AG20443 (cell line): Measurements from ENCODE around the gene TLR6.
"Not testable (repeated sequence)": the region's sequence is repeated elsewhere in the genome, so short reads cannot be mapped to it uniquely, and the experiment has no call there.

Experiments used
- DNase-seq: peaks from one replicate; pipeline ENCODE4 v3.0.0; 2012; ENCODE audit warnings: low spot score, mixed read lengths

TLR6 gene

GRCh38 chr4:38820329-38821061 lies 36.1 kb downstream of the TLR6 start:
- no peak for DNase-seq

- no peak for DNase-seq
Measured at GRCh38 chr4:38819569-38819968, 37.0 kb downstream of the TLR6 start.

DNA sequence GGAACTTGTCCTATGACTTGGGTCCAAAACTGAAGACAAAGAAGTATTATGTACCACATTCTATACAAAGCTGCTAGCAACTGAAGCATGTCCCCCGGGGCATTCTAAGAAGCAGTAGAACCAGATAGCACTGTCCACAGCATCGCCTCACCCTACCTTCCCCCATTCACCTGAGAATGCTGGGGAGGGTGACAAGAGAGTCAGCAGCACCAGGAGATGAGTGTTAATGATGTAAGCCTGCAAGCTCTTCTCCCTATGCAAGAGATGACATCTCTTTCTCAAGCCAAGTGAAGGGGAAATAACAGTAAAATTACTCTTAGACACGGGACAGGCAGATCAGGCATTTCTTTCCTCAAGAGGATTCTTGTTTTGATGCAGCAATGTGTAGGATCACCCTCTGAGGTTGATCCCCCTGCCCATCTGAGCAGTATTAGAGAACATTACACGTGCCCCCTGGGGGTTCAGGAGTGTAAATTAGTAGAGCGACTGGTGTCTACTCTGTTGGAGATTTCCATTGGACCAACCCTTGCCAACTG lies 38.1 kb downstream of the TLR6 start:
- DNase-seq, result no peak

- DNase-seq, result no peak
Measured at GRCh38 chr4:38815885-38816782, 40.5 kb downstream of the TLR6 start.

- DNase-seq, result no peak
Measured at GRCh38 chr4:38814386-38814785, 42.2 kb downstream of the TLR6 start.

DNA sequence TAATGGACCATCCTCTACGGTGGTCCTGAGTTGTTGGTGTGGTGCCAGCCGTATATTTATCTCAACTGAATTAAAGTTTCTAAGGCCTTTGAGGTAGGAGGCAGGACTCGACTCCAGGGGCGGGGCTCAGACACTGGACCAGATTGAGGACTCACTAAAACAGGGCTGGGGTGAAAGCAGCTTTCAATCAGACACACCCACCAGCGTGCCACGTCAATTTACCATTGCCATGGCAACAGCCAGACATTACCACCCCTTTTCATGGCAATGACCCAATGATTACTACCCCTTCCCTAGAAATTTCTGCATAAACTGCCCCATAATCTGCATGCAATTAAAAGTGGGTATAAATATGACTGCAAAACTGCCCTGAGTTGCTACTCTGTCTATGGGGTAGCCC lies 45.3 kb downstream of the TLR6 start:
- DNase-seq, result no peak

DNA sequence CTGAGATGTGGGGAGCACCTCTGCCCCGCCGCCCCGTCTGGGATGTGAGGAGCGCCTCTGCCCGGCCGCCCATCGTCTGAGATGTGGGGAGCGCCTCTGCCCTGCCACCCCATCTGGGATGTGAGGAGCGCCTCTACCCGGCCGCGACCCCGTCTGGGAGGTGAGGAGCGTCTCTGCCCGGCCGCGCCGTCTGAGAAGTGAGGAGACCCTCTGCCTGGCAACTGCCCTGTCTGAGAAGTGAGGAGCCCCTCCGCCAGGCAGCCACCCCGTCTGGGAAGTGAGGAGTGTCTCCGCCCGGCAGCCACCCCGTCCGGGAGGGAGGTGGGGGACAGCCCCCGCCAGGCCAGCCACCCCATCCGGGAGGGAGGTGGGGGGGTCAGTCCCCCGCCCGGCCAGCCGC lies 49.2 kb downstream of the TLR6 start:
- DNase-seq, result not testable (repeated sequence)

GRCh38 chr4:38806251-38806650 lies 50.4 kb downstream of the TLR6 start:
- not testable (repeated sequence) for DNase-seq

GRCh38 chr4:38805530-38806145 lies 51.0 kb downstream of the TLR6 start:
- DNase-seq, result peak; percentile 41

- peak; percentile 35 for DNase-seq
Measured at GRCh38 chr4:38804654-38805295, 51.8 kb downstream of the TLR6 start, which contains the start of gene TLR1. Gene TLR1, minus strand, starts transcription at chr4:38804791. Its CDS starts 5,960 bp downstream, at chr4:38798831.

DNA sequence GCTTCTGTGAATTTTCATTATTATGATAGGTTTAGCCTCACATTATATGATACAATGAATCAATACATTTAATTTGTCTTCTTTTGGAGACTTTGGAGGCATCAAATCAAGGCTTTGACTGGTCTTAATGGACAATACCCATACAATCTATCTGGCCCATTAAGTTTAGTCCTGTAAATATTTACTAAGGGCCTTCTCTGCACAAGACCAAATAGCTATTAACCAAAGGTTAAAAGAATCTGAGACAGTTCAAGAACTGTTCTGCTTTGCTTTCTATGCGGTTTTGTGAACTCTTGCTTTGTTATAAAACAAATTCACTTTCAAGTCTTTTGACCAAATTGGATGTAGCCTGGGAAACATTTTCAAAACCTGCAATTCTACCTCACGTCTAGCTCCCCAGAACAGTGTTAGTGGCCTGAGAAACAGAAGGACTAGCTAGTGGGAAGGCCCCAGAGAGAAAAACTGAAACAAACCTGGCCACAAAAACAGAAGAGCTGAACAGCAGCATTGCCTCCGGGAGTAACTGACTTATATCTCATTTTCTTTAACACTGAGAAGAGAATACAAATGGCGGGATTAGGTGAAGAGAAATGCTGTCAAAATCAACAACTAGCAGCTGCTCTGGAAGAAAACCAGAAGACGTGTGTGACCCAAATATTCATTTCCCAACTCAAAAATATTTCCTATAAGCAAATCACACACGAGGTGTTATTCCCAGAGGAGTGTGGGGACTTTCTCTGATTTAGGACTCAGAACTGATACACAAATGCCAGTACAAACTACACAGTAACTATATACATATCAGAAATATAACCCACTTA lies 52.6 kb downstream of the TLR6 start:
- no peak for DNase-seq

- DNase-seq, result no peak
Measured at GRCh38 chr4:38802561-38803355, 53.9 kb downstream of the TLR6 start.

GRCh38 chr4:38800961-38801450 lies 55.6 kb downstream of the TLR6 start:
- no peak for DNase-seq

GRCh38 chr4:38800366-38800765 lies 56.3 kb downstream of the TLR6 start:
- no peak for DNase-seq

DNA sequence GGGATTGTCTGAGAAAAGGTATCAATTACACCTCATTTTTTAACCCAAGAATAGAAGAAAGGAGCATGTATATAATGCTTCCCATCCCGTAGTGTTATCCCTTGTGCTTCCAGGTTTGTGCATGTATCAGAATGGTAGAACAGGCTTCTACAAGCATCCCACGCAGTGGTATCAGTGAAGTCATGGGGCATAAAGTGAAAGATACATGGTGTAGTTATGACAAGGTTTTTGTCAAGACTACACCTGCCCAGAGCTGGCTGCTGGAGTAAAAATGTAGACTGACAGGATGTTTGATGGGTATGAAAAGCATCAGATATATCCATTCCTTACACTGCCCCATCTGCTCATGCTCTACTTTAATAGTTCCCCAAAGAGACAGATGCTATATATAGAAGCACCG lies 61.5 kb downstream of the TLR6 start:
- no peak for DNase-seq

- no peak for DNase-seq
Measured at GRCh38 chr4:38794051-38794450, 62.6 kb downstream of the TLR6 start.

GRCh38 chr4:38791010-38791409 lies 65.6 kb downstream of the TLR6 start:
- no peak for DNase-seq

DNA sequence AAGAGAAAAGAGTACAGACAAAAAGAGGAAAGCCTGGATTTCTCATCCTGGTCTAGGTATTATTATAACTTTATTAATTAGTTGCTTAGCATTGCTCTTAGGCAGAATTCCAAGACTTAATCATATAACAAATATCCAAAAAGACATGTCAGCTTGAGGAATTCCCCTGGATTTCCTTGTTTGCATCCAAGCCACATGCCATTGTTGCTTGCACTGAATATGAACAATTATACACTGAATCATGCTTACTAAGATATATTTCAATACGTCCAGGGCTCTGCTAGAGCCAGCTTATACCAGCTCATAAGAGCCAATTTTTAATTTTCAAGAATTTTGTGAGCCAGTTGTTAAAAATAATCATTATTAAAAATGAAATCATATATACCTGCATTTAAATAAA lies 68.3 kb downstream of the TLR6 start:
- DNase-seq, result no peak

DNA sequence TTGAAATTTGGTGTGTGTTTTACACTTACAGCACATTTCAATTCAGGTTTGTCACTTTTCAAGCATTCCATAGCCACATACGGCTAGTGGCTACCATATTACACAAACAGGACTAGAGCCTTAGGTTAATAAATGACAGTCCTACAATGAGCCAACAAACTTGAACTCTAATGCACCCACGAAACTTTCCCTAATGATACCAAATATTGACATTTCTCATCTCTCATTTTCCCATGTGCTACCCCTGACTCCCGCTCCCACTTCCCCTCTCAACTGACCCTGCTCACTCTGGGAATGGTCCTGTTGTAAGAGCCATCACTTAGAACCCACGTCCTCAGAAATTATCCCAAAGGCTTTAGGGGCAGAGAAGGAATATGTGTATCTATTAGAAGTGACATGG lies 68.9 kb downstream of the TLR6 start:
- DNase-seq, result no peak

- DNase-seq, result no peak
Measured at GRCh38 chr4:38785901-38786402, 70.7 kb downstream of the TLR6 start.
